ENCODE measurements around the gene WDR31. TPM values are rescaled to one million over a fixed set of nuclear protein-coding genes. Genes with fewer than 3 reads are reported as not detected.

The WDR31 gene
- total and polyA plus RNA-seq, 2 of the 4 experiments (the other 2 are of a cell fraction) = 0.29 to 0.36 TPM

DNA sequence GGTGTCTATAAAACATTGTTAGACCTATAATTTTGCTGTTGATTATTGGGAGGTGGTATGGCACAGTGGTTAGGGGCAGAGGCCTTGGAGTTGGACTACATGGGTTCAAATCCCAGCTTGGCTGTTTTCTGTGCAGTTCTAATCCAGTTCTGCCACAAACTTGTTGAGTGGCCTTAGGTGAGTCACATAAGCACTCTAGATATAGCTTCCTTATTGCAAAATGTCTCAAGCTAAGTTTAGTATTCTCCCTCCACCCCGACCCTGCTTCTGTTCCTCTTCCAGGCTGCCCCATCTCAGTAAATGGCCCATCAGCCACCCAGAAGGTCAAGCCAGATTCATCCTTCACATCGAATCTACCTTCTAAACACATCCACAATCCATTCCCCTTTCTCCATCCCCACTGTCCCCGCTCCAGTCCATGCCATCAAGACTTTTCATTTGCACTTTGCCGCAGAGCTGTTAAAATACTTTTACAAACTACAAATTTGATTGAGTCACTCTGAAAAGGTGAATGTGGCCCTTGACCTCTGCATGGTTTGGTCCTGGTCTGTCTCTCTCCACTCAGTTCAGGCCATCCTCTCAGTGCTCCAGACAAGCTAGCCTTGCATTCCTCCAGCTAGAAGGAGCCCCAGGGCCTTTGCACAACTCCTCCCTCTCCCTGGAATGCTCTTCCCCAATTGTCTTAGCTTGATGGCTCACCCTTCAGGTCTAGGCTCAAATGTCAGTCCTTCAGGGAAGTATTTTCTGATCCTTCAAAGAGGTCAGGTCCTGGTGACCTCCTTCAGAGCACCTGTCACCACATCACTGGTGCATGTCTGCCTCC, 46.7 kb upstream of the WDR31 start:
- Histone ChIP-seq H3K4me3 (ENCODE audit: insufficient read depth, low read depth, low read length) (no peak overlapping the region), H3K27me3 (ENCODE audit: control insufficient read depth, insufficient read depth, low read length) (no peaks in the 10 kb centered on the region; the same call in 1 of the 2 replicates), H2BK120ac (ENCODE audit: low read depth, low read length) (no peak overlapping the region), H3K23ac (ENCODE audit: low read depth, low read length) (no peak overlapping the region), H3K4me2 (ENCODE audit: low read depth, low read length) (no peak overlapping the region), H3K14ac (replicated peaks; ENCODE audit: low read depth, low read length) (no peak overlapping the region), H3K36me3 (ENCODE audit: control insufficient read depth, insufficient read depth, low read length) (peaks cover 38% of the 10 kb centered on the region), H3K4ac (ENCODE audit: low read depth, low read length) (no peak overlapping the region), H2BK5ac (ENCODE audit: low read depth, low read length, poor library complexity, severe bottlenecking) (no peak overlapping the region), H3K56ac (ENCODE audit: extremely low read depth, insufficient read depth, low read length) (no peak overlapping the region), H2BK15ac (ENCODE audit: low read depth, low read length) (no peak overlapping the region), H4K91ac (ENCODE audit: insufficient read depth, low read depth, low read length) (no peak overlapping the region), H4K5ac (ENCODE audit: low read depth, low read length) (no peak overlapping the region), H2AK9ac (replicated peaks; ENCODE audit: low read depth, low read length, poor library complexity) (no peak overlapping the region), H2AFZ (replicated peaks; ENCODE audit: low read length, poor library complexity) (no peak overlapping the region), H3K9me1 (ENCODE audit: insufficient read depth, low read length) (no peaks in the 10 kb centered on the region), H3K9me3 (ENCODE audit: control insufficient read depth, insufficient read depth, low read length) (no peaks in the 10 kb centered on the region), H2AK5ac (ENCODE audit: low read depth, low read length) (no peak overlapping the region), H3K4me1 (ENCODE audit: control insufficient read depth, insufficient read depth, low read length) (no peaks in the 10 kb centered on the region), H4K20me1 (ENCODE audit: insufficient read depth, low read length) (no peaks in the 10 kb centered on the region), H3K27ac (ENCODE audit: insufficient read depth, low read length) (no peak overlapping the region), H3K18ac (ENCODE audit: low read depth, low read length) (no peak overlapping the region), H4K8ac (ENCODE audit: low read depth in 2 of 2, low read length in 2 of 2) (no peak overlapping the region), H3K9ac (ENCODE audit: low read depth, low read length) (no peak overlapping the region), H2BK20ac (ENCODE audit: low read depth, low read length) (no peak overlapping the region), H3K79me1 (ENCODE audit: low read depth in 1 of 2, low read length in 2 of 2) (no peaks in the 10 kb centered on the region)
- DNase-seq (no peak), ATAC-seq (ENCODE audit: low read depth) (no peak)
- POLR2A ChIA-PET (ENCODE audit: unreplicated experiment) = no interaction called here
- intact Hi-C loops (cut with micrococcal nuclease) = no loop called here
- BruUV-seq (replicated peaks) = TSS peak; percentile 93
- CTCF ChIA-PET = no interaction called here
- dilution Hi-C loops (cut with HindIII; ENCODE audit: low sequenced_read_pairs, unreplicated experiment) = no loop called here
- in situ Hi-C loops (cut with MboI; ENCODE audit: low sequenced_read_pairs) = no loop called here
- TF ChIP-seq MXI1 (IDR thresholded peaks at IDR 0.05; ENCODE audit: borderline replicate concordance, low read depth, low read length) (no peak), NFE2L2 (IDR thresholded peaks at IDR 0.05; ENCODE audit: low read depth, low read length) (no peak), MAZ (IDR thresholded peaks at IDR 0.05; ENCODE audit: borderline replicate concordance, low read depth, low read length) (no peak), SMC3 (IDR thresholded peaks at IDR 0.05; ENCODE audit: low read depth, low read length) (no peak), FOS (IDR thresholded peaks at IDR 0.05; ENCODE audit: low read depth, low read length) (no peak), BHLHE40 (IDR thresholded peaks at IDR 0.05; ENCODE audit: low read depth, low read length) (no peak), MAFK (IDR thresholded peaks at IDR 0.05; ENCODE audit: low read depth, low read length) (no peak), RAD21 (IDR thresholded peaks at IDR 0.05; ENCODE audit: low read length) (no peak), CHD1 (IDR thresholded peaks at IDR 0.05; ENCODE audit: low read depth, low read length) (no peak), CEBPB (IDR thresholded peaks at IDR 0.05; ENCODE audit: low read depth, low read length) (no peak), POLR2A (IDR thresholded peaks at IDR 0.05; ENCODE audit: low read depth, low read length) (no peak)
- TF ChIP-seq, protein P1, sequence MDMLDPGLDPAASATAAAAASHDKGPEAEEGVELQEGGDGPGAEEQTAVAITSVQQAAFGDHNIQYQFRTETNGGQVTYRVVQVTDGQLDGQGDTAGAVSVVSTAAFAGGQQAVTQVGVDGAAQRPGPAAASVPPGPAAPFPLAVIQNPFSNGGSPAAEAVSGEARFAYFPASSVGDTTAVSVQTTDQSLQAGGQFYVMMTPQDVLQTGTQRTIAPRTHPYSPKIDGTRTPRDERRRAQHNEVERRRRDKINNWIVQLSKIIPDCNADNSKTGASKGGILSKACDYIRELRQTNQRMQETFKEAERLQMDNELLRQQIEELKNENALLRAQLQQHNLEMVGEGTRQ (IDR thresholded peaks at IDR 0.05; ENCODE audit: low read depth, low read length) = no peak
- TF ChIP-seq, protein P2, sequence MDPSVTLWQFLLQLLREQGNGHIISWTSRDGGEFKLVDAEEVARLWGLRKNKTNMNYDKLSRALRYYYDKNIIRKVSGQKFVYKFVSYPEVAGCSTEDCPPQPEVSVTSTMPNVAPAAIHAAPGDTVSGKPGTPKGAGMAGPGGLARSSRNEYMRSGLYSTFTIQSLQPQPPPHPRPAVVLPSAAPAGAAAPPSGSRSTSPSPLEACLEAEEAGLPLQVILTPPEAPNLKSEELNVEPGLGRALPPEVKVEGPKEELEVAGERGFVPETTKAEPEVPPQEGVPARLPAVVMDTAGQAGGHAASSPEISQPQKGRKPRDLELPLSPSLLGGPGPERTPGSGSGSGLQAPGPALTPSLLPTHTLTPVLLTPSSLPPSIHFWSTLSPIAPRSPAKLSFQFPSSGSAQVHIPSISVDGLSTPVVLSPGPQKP (IDR thresholded peaks at IDR 0.05; ENCODE audit: borderline replicate concordance, low read depth, low read length) = no peak
- 83 to 100% methylated on average over 1 of the region's 4 CpGs for WGBS, 2 experiments (ENCODE audit: extremely low coverage in 2 of 2, insufficient read length in 1 of 2)

Data from IMR-90 (cell line).